ENCODE data around the gene PXK.

Gene PXK

GRCh38 chr3:58349792-58350626 lies 17.3 kb downstream of the PXK start:
- DNase-seq: no peak

GRCh38 chr3:58350627-58351013 lies 17.9 kb downstream of the PXK start:
- no peak for DNase-seq

GRCh38 chr3:58351920-58352319 lies 19.2 kb downstream of the PXK start:
- no peak for DNase-seq

- no peak for DNase-seq
Observed at GRCh38 chr3:58352626-58353025, 19.9 kb downstream of the PXK start.

- DNase-seq: no peak
Observed at GRCh38 chr3:58353722-58354553, 21.2 kb downstream of the PXK start.

GRCh38 chr3:58355179-58355578 lies 22.5 kb downstream of the PXK start:
- DNase-seq: no peak

- no peak for DNase-seq
Observed at GRCh38 chr3:58356054-58356453, 23.4 kb downstream of the PXK start.

- DNase-seq: no peak
Observed at GRCh38 chr3:58357402-58357801, 24.7 kb downstream of the PXK start.

- no peak for DNase-seq
Observed at GRCh38 chr3:58358092-58358491, 25.4 kb downstream of the PXK start.

- no peak for DNase-seq
Observed at GRCh38 chr3:58358808-58359207, 26.1 kb downstream of the PXK start.

GRCh38 chr3:58359621-58360020 lies 26.9 kb downstream of the PXK start:
- no peak for DNase-seq

- no peak for DNase-seq
Observed at GRCh38 chr3:58361866-58362265, 29.2 kb downstream of the PXK start.

GRCh38 chr3:58366699-58367098 lies 34.0 kb downstream of the PXK start:
- no peak for DNase-seq

GRCh38 chr3:58369038-58369437 lies 36.3 kb downstream of the PXK start:
- no peak for DNase-seq

GRCh38 chr3:58369876-58370275 lies 37.2 kb downstream of the PXK start:
- no peak for DNase-seq

GRCh38 chr3:58370407-58370806 lies 37.7 kb downstream of the PXK start:
- DNase-seq: no peak

GRCh38 chr3:58371754-58372153 lies 39.1 kb downstream of the PXK start:
- no peak for DNase-seq

- no peak for DNase-seq
Observed at GRCh38 chr3:58375254-58375653, 42.6 kb downstream of the PXK start.

GRCh38 chr3:58377168-58377567 lies 44.5 kb downstream of the PXK start:
- DNase-seq: no peak

- DNase-seq: no peak
Observed at GRCh38 chr3:58377750-58378149, 45.1 kb downstream of the PXK start.

- no peak for DNase-seq
Observed at GRCh38 chr3:58379351-58380073, 46.8 kb downstream of the PXK start.

- DNase-seq: no peak
Observed at GRCh38 chr3:58383476-58383875, 50.8 kb downstream of the PXK start.

- DNase-seq: no peak
Observed at GRCh38 chr3:58383904-58384303, 51.2 kb downstream of the PXK start.
